ENCODE data around the gene C19orf85.

DNA sequence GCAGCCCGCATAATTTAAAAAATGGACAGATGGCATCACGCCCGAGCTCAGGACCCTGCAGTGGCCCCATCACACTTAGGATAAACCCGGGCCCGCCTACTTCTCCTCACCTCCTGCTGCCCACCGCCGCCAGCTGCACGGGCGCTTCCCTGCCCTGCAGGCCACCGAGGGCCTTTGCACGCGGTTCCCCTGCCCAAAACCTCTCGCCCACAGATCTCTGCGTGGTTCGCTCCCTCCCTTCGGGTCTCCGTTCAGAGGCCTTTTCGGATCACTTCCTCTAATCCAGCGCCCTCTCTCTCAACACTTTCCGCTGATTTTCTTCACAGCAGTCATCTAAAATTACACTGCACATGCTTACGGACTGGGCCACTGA lies 23.2 kb downstream of the C19orf85 start:
- TF ChIP-seq, protein P1, sequence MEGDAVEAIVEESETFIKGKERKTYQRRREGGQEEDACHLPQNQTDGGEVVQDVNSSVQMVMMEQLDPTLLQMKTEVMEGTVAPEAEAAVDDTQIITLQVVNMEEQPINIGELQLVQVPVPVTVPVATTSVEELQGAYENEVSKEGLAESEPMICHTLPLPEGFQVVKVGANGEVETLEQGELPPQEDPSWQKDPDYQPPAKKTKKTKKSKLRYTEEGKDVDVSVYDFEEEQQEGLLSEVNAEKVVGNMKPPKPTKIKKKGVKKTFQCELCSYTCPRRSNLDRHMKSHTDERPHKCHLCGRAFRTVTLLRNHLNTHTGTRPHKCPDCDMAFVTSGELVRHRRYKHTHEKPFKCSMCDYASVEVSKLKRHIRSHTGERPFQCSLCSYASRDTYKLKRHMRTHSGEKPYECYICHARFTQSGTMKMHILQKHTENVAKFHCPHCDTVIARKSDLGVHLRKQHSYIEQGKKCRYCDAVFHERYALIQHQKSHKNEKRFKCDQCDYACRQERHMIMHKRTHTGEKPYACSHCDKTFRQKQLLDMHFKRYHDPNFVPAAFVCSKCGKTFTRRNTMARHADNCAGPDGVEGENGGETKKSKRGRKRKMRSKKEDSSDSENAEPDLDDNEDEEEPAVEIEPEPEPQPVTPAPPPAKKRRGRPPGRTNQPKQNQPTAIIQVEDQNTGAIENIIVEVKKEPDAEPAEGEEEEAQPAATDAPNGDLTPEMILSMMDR (IDR thresholded peaks at IDR 0.05): no peak
- TF ChIP-seq POLR2A (IDR thresholded peaks at IDR 0.05) (no peak), POLR2AphosphoS5 (IDR thresholded peaks at IDR 0.05; ENCODE audit: insufficient read depth in 1 of 2, low read depth in 1 of 2) (no peak)
